ENCODE results near the gene MAP6D1. TPM values are rescaled to one million over a fixed set of nuclear protein-coding genes. Genes with fewer than 3 reads are reported as not detected.

Gene MAP6D1
- total RNA-seq, 1 donor from 2014 or later = 3.3 TPM

DNA sequence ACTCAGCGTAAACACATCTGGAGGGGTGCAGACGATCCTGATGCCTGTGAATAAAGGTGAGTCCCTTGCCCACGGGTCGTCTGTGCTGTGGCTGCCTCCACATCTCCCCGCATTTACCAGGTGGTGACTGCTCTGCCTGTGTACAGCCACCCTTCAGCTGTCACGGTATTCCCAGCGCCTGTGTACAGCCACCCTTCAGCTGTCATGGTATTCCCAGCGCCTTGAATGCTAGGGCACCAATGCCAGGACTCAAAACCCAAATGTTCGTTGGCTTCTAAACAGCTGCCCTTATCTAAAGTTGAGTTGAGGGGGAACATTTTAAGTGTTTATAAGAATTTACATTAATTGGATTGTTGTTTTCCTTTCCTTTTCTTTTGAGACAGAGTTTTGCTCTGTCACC is 27.4 kb downstream of the MAP6D1 start:
- Histone ChIP-seq H3K4me3 (ENCODE audit: low read depth, low read length) (no peak overlapping the region), H3K27me3 (ENCODE audit: control insufficient read depth, insufficient read depth, low read length) (no peaks in the 10 kb centered on the region), H3K36me3 (ENCODE audit: control insufficient read depth, insufficient read depth, low read length) (peaks cover 2% of the 10 kb centered on the region)
- no peak for TF ChIP-seq CTCF (IDR thresholded peaks at IDR 0.05; ENCODE audit: insufficient read depth, low read length, poor library complexity, severe bottlenecking)
- DNase-seq (ENCODE audit: low read depth) = no peak

DNA sequence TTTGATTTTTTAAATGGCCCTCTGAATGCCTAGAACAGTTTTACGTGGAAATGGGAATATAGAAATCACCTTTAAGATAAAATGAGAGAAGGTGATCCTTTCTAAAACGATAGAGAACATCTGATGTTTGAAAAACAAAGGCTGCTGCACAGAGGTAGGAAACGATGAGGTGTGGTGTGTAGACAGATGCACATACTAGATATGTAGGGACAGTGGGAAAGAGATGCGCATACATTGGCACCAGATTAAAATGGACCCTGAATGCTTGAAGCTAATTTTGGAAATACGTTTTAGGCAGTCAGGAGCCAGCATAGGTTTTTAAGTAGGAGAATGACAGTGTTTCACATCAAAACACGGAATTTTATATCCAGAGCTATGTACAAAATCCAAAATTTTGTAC is 29.0 kb downstream of the MAP6D1 start:
- H3K27me3 ChIP-seq (ENCODE audit: control insufficient read depth, insufficient read depth, low read length) = no peaks in the 10 kb centered on the region
- no peak for TF ChIP-seq CTCF (IDR thresholded peaks at IDR 0.05; ENCODE audit: insufficient read depth, low read length, poor library complexity, severe bottlenecking)
- H3K4me3 ChIP-seq (ENCODE audit: low read depth, low read length) = no peak overlapping the region
- no peak for DNase-seq (ENCODE audit: low read depth)
- peaks cover 2% of the 10 kb centered on the region for H3K36me3 ChIP-seq (ENCODE audit: control insufficient read depth, insufficient read depth, low read length)

DNA sequence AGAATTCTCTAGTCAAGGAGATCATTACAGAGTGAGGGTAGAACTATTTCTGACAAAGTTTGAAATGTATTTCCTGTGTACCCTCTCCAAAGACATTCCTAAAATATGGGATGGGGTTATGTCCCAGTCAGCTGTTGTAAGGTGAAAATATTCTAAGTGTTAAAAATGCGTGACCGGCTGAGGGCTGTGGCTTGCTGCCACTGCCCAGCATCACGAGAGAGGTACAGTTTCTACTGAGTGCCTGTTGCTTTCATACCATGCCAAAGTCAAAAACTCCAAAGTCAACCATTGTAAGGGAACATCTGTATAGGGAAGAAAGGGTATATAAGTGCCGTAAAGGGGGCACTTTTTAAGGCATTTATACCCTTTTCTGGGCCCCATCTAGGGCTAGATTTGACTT is 30.9 kb downstream of the MAP6D1 start:
- Histone ChIP-seq H3K4me3 (ENCODE audit: low read depth, low read length) (no peak overlapping the region), H3K27me3 (ENCODE audit: control insufficient read depth, insufficient read depth, low read length) (no peaks in the 10 kb centered on the region), H3K36me3 (ENCODE audit: control insufficient read depth, insufficient read depth, low read length) (no peaks in the 10 kb centered on the region)
- no peak for TF ChIP-seq CTCF (IDR thresholded peaks at IDR 0.05; ENCODE audit: insufficient read depth, low read length, poor library complexity, severe bottlenecking)
- DNase-seq (ENCODE audit: low read depth) = no peak

GRCh38 chr3:183792976-183793375 is 32.4 kb downstream of the MAP6D1 start:
- no peak for TF ChIP-seq CTCF (IDR thresholded peaks at IDR 0.05; ENCODE audit: insufficient read depth, low read length, poor library complexity, severe bottlenecking)
- Histone ChIP-seq H3K36me3 (ENCODE audit: control insufficient read depth, insufficient read depth, low read length) (no peaks in the 10 kb centered on the region), H3K4me3 (ENCODE audit: low read depth, low read length) (no peak overlapping the region), H3K27me3 (ENCODE audit: control insufficient read depth, insufficient read depth, low read length) (no peaks in the 10 kb centered on the region)
- no peak for DNase-seq (ENCODE audit: low read depth)

- no peaks in the 10 kb centered on the region for H3K36me3 ChIP-seq (ENCODE audit: control insufficient read depth, insufficient read depth, low read length)
These were observed 34.7 kb downstream of the MAP6D1 start for GRCh38 chr3:183790700-183791099.

More at GRCh38 chr3:183790700-183791099, 34.7 kb downstream of the MAP6D1 start:
- Histone ChIP-seq H3K4me3 (ENCODE audit: low read depth, low read length) (no peak overlapping the region), H3K27me3 (ENCODE audit: control insufficient read depth, insufficient read depth, low read length) (no peaks in the 10 kb centered on the region)
- no peak for DNase-seq (ENCODE audit: low read depth)
- no peak for TF ChIP-seq CTCF (IDR thresholded peaks at IDR 0.05; ENCODE audit: insufficient read depth, low read length, poor library complexity, severe bottlenecking)

Measured in kidney epithelial cell (primary cell).